Peyer's patch (tissue), 4 donors: Measurements from ENCODE around the gene RCHY1. TPM values are rescaled to one million over a fixed set of nuclear protein-coding genes. Genes with fewer than 3 reads are reported as not detected.
"Not testable (repeated sequence)": the region's sequence is repeated elsewhere in the genome, so short reads cannot be mapped to it uniquely, and the experiment has no call there.

Experiments
- DNase-seq, 3 donors: peaks; one replicate each; pipeline ENCODE4 v3.0.0-alpha.2; 2017 to 2019
- H3K27ac ChIP-seq, 4 donors: fragments of 200-600 bp; sonication (generic); one replicate each; pipeline ENCODE4 v1.5.1; 2016 to 2019
- H3K27me3 ChIP-seq, 2 donors: fragments of 200-600 bp; sonication (generic); one replicate each; pipeline ENCODE4 v1.5.1; 2019
- H3K36me3 ChIP-seq, 3 donors: fragments of 200-600 bp; sonication (generic); one replicate each; pipeline ENCODE4 v1.5.1; 2016 to 2019
- H3K4me1 ChIP-seq, 4 donors: fragments of 200-600 bp; sonication (generic); one replicate each; pipeline ENCODE4 v1.5.1; 2016 to 2019
- H3K4me3 ChIP-seq, 4 donors: fragments of 200-600 bp; sonication (generic); 1 replicate in 3 of 4; 2 replicates in 1 of 4; pipeline ENCODE4 v1.5.1; 2016 to 2019; ENCODE audit warnings: mild to moderate bottlenecking in 1 of 4
- H3K9me3 ChIP-seq, 4 donors: fragments of 200-600 bp; sonication (generic); one replicate each; pipeline ENCODE4 v1.5.1; 2016 to 2019; ENCODE audit warnings: mild to moderate bottlenecking in 1 of 4
- CTCF ChIP-seq, 6 experiments: fragments of 450-650 bp in 4 of 6; fragments of 200-600 bp in 2 of 6; sonication (generic) in 1 of 6; IDR thresholded peaks; one replicate each; pipeline ENCODE4 v1.5.1; 2017 to 2019; ENCODE audit warnings: antibody characterized with exemption in 6 of 6, mild to moderate bottlenecking in 3 of 6, moderate library complexity in 1 of 6
- POLR2A ChIP-seq, 2 donors: fragments of 450-650 bp; IDR thresholded peaks; one replicate each; pipeline ENCODE4 v1.5.1; 2017; ENCODE audit warnings: antibody characterized with exemption in 2 of 2, mild to moderate bottlenecking in 2 of 2, moderate library complexity in 2 of 2
- total RNA-seq, 4 donors: library from RNA; depleted of rRNA; stranded (reverse); fragments of >200 nt; gene quantifications; one replicate each; pipeline ENCODE4 v1.1.0, GENCODE V29; 2016

Gene RCHY1
- total RNA-seq, 4 donors from 2014 or later, result 10.5 to 35.5 (median 20.0) TPM

GRCh38 chr4:75530556-75531322, 16.5 kb upstream of the RCHY1 start:
- Histone ChIP-seq H3K4me3 (no peak overlapping the region), H3K27me3 (no peaks in the 10 kb centered on the region), H3K36me3 (peaks cover 0 to 59% (median 0%) of the 10 kb centered on the region in 3 donors), H3K9me3 (peaks cover 0 to 6% (median 0%) of the 10 kb centered on the region in 4 donors), H3K4me1 (no peaks in the 10 kb centered on the region), H3K27ac (no peak overlapping the region)
- no peak for TF ChIP-seq POLR2A (IDR thresholded peaks at IDR 0.05)
- no peak for TF ChIP-seq CTCF (IDR thresholded peaks at IDR 0.05)
- DNase-seq, result no peak

- H3K4me1 ChIP-seq, result no peaks in the 10 kb centered on the region
- no peak for DNase-seq
- no peaks in the 10 kb centered on the region for H3K9me3 ChIP-seq
- H3K27me3 ChIP-seq, result no peaks in the 10 kb centered on the region
- TF ChIP-seq CTCF (IDR thresholded peaks at IDR 0.05) (no peak), POLR2A (IDR thresholded peaks at IDR 0.05) (no peak)
- H3K4me3 ChIP-seq, result no peak overlapping the region
- no peak overlapping the region for H3K27ac ChIP-seq
- peaks cover 0 to 77% (median 0%) of the 10 kb centered on the region in 3 donors for H3K36me3 ChIP-seq
Measured at GRCh38 chr4:75527482-75527881, 13.3 kb upstream of the RCHY1 start.

GRCh38 chr4:75525910-75526309, 11.7 kb upstream of the RCHY1 start:
- no peak for TF ChIP-seq CTCF (IDR thresholded peaks at IDR 0.05)
- TF ChIP-seq POLR2A (IDR thresholded peaks at IDR 0.05), result no peak

GRCh38 chr4:75525086-75525485, 10.9 kb upstream of the RCHY1 start:
- no peaks in the 10 kb centered on the region for H3K9me3 ChIP-seq
- peaks cover 0 to 73% (median 0%) of the 10 kb centered on the region in 3 donors for H3K36me3 ChIP-seq
- H3K4me3 ChIP-seq, result no peak overlapping the region
- no peak overlapping the region for H3K27ac ChIP-seq
- no peaks in the 10 kb centered on the region for H3K4me1 ChIP-seq
- DNase-seq, result no peak
- no peaks in the 10 kb centered on the region for H3K27me3 ChIP-seq
- TF ChIP-seq POLR2A (IDR thresholded peaks at IDR 0.05) (no peak), CTCF (IDR thresholded peaks at IDR 0.05) (no peak)

More at GRCh38 chr4:75525910-75526309, 11.7 kb upstream of the RCHY1 start:
- peaks cover 0 to 74% (median 0%) of the 10 kb centered on the region in 3 donors for H3K36me3 ChIP-seq
- no peak for DNase-seq
- H3K9me3 ChIP-seq, result no peaks in the 10 kb centered on the region
- H3K27me3 ChIP-seq, result no peaks in the 10 kb centered on the region
- H3K4me1 ChIP-seq, result no peaks in the 10 kb centered on the region
- no peak overlapping the region for H3K27ac ChIP-seq
- H3K4me3 ChIP-seq, result no peak overlapping the region

GRCh38 chr4:75519452-75519851, 5.2 kb upstream of the RCHY1 start:
- DNase-seq, H3K27me3 ChIP-seq, H3K27ac ChIP-seq, H3K9me3 ChIP-seq, H3K4me3 ChIP-seq: not testable (repeated sequence)
- Histone ChIP-seq H3K4me1 (peaks cover 0 to 14% (median 2%) of the 10 kb centered on the region in 4 donors), H3K36me3 (peaks cover 0 to 52% (median 0%) of the 10 kb centered on the region in 3 donors)

GRCh38 chr4:75516144-75516543, 1.9 kb upstream of the RCHY1 start:
- TF ChIP-seq POLR2A (IDR thresholded peaks at IDR 0.05), result no peak
- no peak for TF ChIP-seq CTCF (IDR thresholded peaks at IDR 0.05)
- Histone ChIP-seq H3K4me1 (peaks cover 0 to 33% (median 4%) of the 10 kb centered on the region in 4 donors), H3K9me3 (no peaks in the 10 kb centered on the region), H3K27me3 (no peaks in the 10 kb centered on the region), H3K27ac (no peak overlapping the region), H3K36me3 (peaks cover 0 to 31% (median 0%) of the 10 kb centered on the region in 3 donors), H3K4me3 (no peak overlapping the region)
- no peak for DNase-seq
